ENCODE data around the gene ANGPTL2.

Gene ANGPTL2

DNA sequence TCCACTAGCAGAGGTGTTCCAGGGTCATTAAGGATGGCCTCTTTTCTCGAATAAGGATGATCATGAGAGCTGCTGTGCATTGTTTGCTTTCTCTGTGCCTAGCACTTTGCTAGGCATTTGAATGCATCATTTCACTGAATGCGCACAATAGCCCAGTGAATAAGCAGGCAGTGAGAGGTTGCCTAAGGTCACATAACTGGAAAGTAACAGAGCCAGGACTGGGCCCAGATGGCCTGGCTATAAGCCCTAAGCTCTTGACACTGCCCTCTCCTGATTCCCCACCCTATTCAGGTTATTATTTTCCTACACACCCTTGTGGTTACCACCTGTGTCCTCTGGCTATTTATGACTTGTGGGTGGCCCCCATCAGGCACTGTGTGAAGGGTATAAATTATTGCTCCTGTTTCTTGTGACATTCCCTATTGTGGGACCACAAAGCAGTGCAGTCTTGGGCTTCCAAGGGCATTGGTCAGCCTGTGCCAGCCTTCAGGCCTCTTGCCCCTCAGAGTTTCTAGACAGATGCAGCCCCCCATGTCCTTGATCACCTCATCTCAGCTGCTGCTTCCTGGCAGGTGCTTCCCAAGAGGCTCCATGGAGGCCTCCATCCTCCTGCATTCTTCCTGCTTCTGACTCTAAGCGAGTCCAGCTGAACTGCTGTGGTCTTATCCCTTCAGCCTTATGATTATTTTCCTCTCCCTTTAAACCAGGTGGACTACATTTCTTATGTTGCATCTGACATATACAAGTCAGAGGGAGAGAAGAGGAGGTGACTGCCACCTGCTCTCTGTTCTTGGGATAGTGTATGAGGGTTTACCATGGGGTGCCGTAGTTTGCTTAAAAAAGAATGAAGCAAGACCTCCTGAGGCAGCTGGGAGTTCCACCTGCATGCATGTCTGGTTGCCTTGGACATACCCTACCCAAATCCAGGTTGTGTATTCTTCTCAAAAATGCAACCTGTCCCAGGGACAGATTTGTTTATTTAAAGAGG, 47.6 kb downstream of the ANGPTL2 start:
- DNase-seq = no peak

DNA sequence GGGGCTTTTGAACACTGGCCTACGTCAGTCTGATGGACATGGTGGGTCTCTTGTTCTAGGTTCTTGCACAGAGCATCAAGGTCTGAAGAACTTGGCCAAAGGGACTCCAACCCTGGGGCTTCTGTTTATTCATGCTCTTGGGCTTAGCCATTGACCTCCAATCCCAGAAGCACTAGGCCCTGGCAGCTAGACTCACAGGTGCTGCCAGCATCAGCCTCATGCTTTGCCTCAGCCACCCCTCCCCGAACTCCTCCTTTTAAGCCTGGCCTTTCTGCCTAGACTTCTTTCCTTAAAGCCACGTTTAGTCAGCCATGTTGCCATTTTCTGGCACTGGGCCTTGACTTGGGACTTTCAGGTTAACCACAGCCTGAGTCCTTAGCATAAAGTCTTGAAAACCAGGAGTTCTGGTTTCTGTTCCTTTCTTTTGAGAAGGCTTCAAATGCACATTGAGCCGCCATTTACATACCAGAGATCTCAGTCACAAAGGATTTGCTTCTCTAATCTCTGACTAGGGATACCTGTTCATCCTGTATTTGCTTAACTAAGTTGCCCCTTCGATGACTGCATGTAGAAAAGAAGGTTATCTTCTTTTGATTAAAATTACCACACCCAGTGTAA, 54.7 kb downstream of the ANGPTL2 start:
- DNase-seq = no peak

DNA sequence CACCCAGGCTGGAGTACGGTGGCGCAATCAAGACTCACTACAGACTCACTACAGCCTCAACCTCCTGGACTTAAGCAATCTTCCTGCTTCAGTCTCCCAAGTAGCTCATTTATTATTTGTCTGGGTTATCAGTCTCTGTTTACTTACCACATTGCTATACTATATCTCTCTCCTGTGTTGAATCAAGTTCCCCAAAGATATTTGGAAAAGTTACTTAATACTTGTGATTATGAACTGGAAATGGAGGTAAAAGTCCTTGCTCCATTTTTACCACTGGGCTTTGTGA, 55.6 kb downstream of the ANGPTL2 start:
- DNase-seq = no peak

DNA sequence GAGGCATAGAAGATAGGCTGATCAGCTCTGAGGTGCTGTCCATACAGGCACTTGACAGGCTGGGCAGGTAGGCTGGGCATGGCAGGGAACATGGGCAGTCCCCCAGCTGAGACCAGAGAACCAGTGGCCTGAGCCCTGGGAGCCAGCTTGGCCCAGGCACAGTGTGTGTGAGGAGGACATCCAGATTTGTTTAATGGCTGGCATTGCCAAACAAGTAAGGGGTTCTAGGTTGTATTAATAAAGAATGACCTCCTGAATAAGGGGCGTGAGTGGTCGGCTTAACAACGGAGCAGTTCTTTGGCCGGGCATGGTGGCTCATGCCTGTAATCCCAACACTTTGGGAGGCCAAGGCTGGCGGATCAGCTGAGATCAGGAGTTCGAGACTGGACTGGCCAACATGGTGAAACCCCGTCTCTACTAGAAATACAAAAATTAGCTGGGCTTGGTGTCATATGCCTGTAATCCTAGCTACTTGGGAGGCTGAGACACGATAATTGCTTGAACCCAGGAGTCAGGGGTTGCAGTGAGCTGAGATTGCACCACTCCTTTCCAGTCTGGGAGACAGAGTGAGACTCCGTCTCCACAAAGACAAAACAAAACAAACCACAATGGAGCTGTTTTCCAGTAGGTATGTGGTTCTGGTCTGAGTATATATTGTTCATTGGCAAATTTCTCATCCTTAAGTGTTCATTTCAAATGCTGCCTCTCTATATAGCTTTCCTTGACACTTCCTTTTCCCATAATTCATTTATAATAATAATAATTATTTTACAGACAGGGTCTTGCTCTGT, 56.2 kb downstream of the ANGPTL2 start:
- no peak for DNase-seq

DNA sequence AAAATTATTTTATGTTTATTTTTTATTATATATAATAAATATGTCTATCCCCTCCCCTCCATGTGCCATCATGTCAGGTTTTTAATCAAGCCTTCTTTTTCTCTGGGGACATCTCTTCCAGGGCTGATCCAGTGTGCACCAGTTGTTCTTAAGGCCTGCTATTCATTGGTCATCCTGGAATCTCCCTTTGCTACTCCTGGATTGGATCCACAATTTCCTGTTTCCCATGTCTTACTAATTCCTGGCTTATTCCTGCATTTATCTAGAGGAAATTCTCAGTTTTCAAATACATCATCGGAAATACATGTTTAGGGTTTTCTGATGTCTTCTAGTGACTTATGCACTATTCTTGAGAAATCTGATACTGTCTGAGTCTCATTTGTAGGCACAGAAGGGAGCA, 56.8 kb downstream of the ANGPTL2 start:
- DNase-seq = peak; percentile 56

DNA sequence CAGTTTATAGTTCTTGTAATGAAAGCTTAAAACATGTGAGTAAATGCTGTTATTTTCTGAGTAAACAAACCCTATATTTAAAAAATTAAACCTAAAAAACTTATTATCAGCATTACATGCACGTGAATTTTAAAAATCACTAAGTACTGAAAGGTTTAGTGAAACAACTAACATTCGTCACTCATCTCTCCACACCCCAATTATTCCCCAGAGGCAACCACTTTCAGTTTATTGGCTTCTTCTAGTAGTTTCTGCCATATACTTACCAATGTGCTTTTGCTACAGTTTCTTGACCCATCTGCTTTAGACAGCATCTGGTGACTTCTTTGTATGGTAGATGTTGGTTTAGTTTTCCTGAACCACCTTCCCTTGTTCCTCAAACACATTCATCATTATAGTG, 58.1 kb downstream of the ANGPTL2 start:
- no peak for DNase-seq

- DNase-seq = no peak
These were observed 61.0 kb downstream of the ANGPTL2 start for GRCh38 chr9:127061411-127061810.

- DNase-seq = no peak
These were observed 62.6 kb downstream of the ANGPTL2 start for GRCh38 chr9:127059765-127060361.

DNA sequence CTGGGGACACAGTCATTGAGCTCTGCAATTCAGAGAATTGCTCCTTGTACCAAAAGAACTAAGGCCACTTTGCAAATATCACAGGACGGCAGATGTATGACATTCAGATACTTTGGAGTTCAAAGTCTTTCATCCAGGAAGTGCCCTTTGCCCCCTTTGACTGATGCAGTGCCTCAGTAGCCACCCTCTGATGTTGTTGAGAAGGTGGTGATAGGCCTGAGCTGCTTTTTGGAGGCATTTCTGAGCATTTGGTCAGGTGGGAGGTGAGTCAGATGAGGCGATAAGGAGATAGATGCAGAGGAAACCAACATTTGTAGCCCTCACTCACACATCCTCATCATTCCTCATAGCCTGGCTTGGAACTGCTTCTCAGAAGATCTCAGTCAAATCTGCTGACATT, 63.4 kb downstream of the ANGPTL2 start:
- DNase-seq = no peak

- no peak for DNase-seq
These were observed 63.8 kb downstream of the ANGPTL2 start for GRCh38 chr9:127058645-127059021.

- no peak for DNase-seq
These were observed 64.3 kb downstream of the ANGPTL2 start for GRCh38 chr9:127058011-127058644.

GRCh38 chr9:127056446-127056845, 66.0 kb downstream of the ANGPTL2 start:
- DNase-seq = no peak

DNA sequence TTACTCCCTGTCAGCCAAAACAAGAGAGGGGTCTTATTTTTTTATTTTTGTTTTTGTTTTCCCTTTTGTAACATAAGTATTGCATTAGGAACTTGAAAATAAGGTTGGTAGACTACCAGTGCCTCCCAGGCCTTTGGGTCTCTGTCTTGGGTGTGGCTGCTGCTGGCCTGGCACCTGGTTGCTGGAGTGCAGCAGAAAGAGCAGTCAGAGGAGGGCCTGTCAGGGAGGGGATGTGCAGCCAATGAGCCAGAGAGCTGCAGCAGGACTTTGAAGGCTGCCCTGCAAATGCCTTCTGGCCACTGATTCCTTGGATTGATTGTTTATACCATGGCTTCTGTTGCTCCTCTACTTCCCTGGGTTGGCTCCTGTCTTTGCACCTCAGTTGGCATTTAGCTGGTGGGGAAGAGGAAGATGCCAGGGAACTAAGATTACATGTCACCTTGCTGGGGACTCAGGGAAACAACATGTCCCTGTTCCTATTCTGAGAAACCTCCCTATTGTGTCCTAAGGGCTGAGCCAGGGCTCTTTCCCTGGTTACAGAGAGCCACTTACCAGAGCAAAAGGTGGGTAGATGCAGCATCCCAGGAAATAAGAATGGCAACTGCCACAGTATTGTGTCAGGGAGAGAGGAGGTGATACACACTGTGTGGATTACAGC, 66.6 kb downstream of the ANGPTL2 start:
- DNase-seq = no peak

- no peak for DNase-seq
These were observed 68.5 kb downstream of the ANGPTL2 start for GRCh38 chr9:127053960-127054359.

GRCh38 chr9:127053057-127053821, 69.2 kb downstream of the ANGPTL2 start:
- DNase-seq = no peak

DNA sequence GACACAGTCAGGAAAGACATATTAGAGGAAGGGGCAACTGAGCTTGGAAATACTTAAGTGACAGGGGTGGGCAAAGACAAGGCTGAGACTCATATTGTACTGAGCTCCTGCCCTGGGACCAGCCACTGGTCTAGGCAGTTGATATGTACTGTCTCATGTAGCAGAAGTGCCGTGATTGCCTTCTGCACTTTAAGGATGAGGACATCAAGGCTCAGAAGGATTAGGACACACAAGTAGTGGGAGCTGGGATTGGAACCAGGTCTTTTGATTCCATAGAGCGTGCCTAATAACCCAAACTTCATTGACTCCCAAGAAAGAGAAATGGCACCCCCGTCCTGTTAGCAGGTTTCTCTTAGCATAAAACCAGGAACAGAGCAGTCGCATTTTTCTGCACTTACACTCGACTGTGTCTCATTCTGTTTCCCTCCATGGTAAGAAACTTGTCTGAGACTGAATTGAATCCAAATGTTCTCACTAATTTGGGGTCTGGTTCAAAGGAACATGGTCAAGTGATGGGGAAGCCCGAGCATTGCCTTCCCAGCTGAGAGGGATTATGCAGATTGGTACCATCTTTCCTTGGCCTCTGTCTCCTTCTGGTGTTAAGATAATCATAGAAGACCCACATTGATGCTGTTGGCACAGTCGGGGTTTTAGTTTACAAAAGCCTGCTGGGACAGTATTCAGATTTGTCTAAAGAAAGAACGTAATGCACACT, 70.4 kb downstream of the ANGPTL2 start:
- DNase-seq = no peak

- DNase-seq = no peak
These were observed 71.8 kb downstream of the ANGPTL2 start for GRCh38 chr9:127050591-127051001.

GRCh38 chr9:127050152-127050551, 72.3 kb downstream of the ANGPTL2 start:
- no peak for DNase-seq

- DNase-seq = peak; percentile 18
These were observed 72.9 kb downstream of the ANGPTL2 start for GRCh38 chr9:127049581-127049980.

- peak; percentile 91 for DNase-seq
These were observed 73.4 kb downstream of the ANGPTL2 start for GRCh38 chr9:127049044-127049443.

- no peak for DNase-seq
These were observed 74.5 kb downstream of the ANGPTL2 start for GRCh38 chr9:127047971-127048370.

Data from EL (cell line).